Adrenal gland (tissue), 5 donors: ENCODE measurements around the gene CREB3L1.
A peak's percentile ranks its signal among the peaks of the same experiment; 100 is the strongest.

ENCODE experiments used
- POLR2A ChIP-seq, 2 donors: fragments of 450-650 bp; IDR thresholded peaks; one replicate each; pipeline ENCODE4 v1.6.1; 2017; ENCODE audit warnings: antibody characterized with exemption in 2 of 2, mild to moderate bottlenecking in 2 of 2, moderate library complexity in 1 of 2
- TF ChIP-seq, protein P1 (sequence below), 6 experiments: fragments of 450-650 bp in 4 of 6; fragments of 200-600 bp in 2 of 6; sonication (generic) in 1 of 6; IDR thresholded peaks; 1 replicate in 5 of 6; 2 replicates in 1 of 6; pipeline versions ENCODE4 v1.5.1 to v1.8.0; 2016 to 2021; ENCODE audit warnings: antibody characterized with exemption in 6 of 6, mild to moderate bottlenecking in 2 of 6, moderate library complexity in 1 of 6
- donor health status: DM: no; HTN: no; CAD: no.

DNA sequence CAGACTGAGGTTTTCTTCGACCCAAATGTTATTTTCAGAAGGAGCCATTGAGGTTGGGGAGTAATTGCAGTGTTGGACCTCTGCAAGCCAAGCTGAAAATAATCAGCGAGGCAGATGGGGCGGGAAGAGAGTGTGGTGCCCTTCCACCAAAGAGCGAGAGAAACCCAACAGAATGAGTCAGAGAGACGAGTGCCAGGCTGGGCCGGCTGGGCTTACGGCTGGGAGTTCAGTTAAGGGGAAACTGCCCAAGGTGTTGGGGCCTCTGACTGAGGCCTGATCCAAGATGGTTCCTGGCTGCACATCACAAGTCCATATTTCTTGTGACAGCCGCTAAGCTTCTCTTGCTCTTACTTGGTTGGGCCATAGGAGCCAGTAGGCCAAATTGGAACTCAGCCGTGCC is 30.4 kb upstream of the CREB3L1 start:
- TF ChIP-seq, protein P1, sequence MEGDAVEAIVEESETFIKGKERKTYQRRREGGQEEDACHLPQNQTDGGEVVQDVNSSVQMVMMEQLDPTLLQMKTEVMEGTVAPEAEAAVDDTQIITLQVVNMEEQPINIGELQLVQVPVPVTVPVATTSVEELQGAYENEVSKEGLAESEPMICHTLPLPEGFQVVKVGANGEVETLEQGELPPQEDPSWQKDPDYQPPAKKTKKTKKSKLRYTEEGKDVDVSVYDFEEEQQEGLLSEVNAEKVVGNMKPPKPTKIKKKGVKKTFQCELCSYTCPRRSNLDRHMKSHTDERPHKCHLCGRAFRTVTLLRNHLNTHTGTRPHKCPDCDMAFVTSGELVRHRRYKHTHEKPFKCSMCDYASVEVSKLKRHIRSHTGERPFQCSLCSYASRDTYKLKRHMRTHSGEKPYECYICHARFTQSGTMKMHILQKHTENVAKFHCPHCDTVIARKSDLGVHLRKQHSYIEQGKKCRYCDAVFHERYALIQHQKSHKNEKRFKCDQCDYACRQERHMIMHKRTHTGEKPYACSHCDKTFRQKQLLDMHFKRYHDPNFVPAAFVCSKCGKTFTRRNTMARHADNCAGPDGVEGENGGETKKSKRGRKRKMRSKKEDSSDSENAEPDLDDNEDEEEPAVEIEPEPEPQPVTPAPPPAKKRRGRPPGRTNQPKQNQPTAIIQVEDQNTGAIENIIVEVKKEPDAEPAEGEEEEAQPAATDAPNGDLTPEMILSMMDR (IDR thresholded peaks at IDR 0.05) = no peak
- peak in 1 of 2 donors; percentile 18 for TF ChIP-seq POLR2A (IDR thresholded peaks at IDR 0.05)
